ENCODE data around the gene TMCC3. TPM values are rescaled to one million over a fixed set of nuclear protein-coding genes. Genes with fewer than 3 reads are reported as not detected.

Gene TMCC3
- total RNA-seq, 1 donor: 1.7 TPM

- TF ChIP-seq CTCF (IDR thresholded peaks at IDR 0.05; ENCODE audit: insufficient read depth, low read depth, low read length): no peak
- no peak for DNase-seq (ENCODE audit: low read depth)
- H3K4me3 ChIP-seq (ENCODE audit: low read depth, low read length): no peak overlapping the region
Measured at GRCh38 chr12:94582591-94582990, 67.8 kb downstream of the TMCC3 start.

- no peak for TF ChIP-seq CTCF (IDR thresholded peaks at IDR 0.05; ENCODE audit: insufficient read depth, low read depth, low read length)
- DNase-seq (ENCODE audit: low read depth): peak; percentile 23
- H3K4me3 ChIP-seq (ENCODE audit: low read depth, low read length): no peak overlapping the region
Measured at GRCh38 chr12:94575645-94576403, 74.5 kb downstream of the TMCC3 start.

GRCh38 chr12:94575024-94575423 lies 75.3 kb downstream of the TMCC3 start:
- DNase-seq (ENCODE audit: low read depth): no peak
- TF ChIP-seq CTCF (IDR thresholded peaks at IDR 0.05; ENCODE audit: insufficient read depth, low read depth, low read length): no peak
- H3K4me3 ChIP-seq (ENCODE audit: low read depth, low read length): no peak overlapping the region

GRCh38 chr12:94571556-94571955 lies 78.8 kb downstream of the TMCC3 start:
- DNase-seq (ENCODE audit: low read depth): peak; percentile 78
- no peak for TF ChIP-seq CTCF (IDR thresholded peaks at IDR 0.05; ENCODE audit: insufficient read depth, low read depth, low read length)
- H3K4me3 ChIP-seq (ENCODE audit: low read depth, low read length): no peak overlapping the region

GRCh38 chr12:94570161-94570560 lies 80.2 kb downstream of the TMCC3 start:
- no peak for DNase-seq (ENCODE audit: low read depth)
- H3K4me3 ChIP-seq (ENCODE audit: low read depth, low read length): no peak overlapping the region
- TF ChIP-seq CTCF (IDR thresholded peaks at IDR 0.05; ENCODE audit: insufficient read depth, low read depth, low read length): no peak

GRCh38 chr12:94567761-94568160 lies 82.6 kb downstream of the TMCC3 start:
- H3K4me3 ChIP-seq (ENCODE audit: low read depth, low read length): no peak overlapping the region
- no peak for TF ChIP-seq CTCF (IDR thresholded peaks at IDR 0.05; ENCODE audit: insufficient read depth, low read depth, low read length)
- DNase-seq (ENCODE audit: low read depth): no peak

GRCh38 chr12:94566345-94566744 lies 84.0 kb downstream of the TMCC3 start:
- TF ChIP-seq CTCF (IDR thresholded peaks at IDR 0.05; ENCODE audit: insufficient read depth, low read depth, low read length): no peak
- no peak overlapping the region for H3K4me3 ChIP-seq (ENCODE audit: low read depth, low read length)
- DNase-seq (ENCODE audit: low read depth): no peak
